Measurements from ENCODE around the gene STIM2.

DNA sequence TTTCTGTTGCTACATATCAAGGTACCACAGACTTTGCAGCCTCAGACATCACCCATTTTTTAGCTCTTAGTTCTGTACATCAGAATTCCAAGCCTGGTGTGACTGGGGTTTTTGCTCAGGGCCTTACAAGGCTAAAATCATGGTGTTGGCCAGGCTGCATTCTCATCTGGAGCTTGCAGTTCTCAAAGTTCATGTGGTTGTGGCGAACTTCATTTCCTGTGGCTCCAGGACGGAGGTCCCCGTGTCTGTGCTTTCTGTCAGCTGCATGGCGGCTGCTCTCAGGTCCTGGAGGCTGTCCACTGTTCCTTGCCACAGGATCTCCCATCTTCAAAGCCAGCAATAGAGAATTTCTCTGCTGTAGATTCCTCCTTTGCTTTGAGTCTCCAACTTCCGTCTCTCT is 157.4 kb downstream of the STIM2 start:
- TF ChIP-seq JUNB (CRISPR knock-in tag; conservative IDR thresholded peaks at IDR 0.05), result no peak
- TF ChIP-seq SRSF3 (IDR thresholded peaks at IDR 0.05; ENCODE audit: insufficient read depth, low read length), result no peak
- TF ChIP-seq MTF1 (CRISPR knock-in tag; IDR thresholded peaks at IDR 0.05; ENCODE audit: borderline replicate concordance), result no peak

Data from K562 (cell line).